ENCODE results near the gene NRXN2. TPM values are rescaled to one million over a fixed set of nuclear protein-coding genes. Genes with fewer than 3 reads are reported as not detected.

Gene NRXN2
- total RNA-seq, 2 experiments from 2014 or later = 0.24 to 0.35 TPM

GRCh38 chr11:64747961-64748665, 25.1 kb upstream of the NRXN2 start:
- Mint-ChIP-seq H3K9me3 (no peaks in the 10 kb centered on the region), H3K27ac (peak overlapping the region; percentile 39), H3K27me3 (ENCODE audit: low read depth) (peaks cover 6% of the 10 kb centered on the region), H3K4me3 (no peak overlapping the region), H3K4me1 (ENCODE audit: low read depth) (peaks cover 36% of the 10 kb centered on the region), H3K36me3 (ENCODE audit: low read depth) (peaks cover 6% of the 10 kb centered on the region)
- CTCF ChIA-PET = interaction anchor here (0.8 to 1.0 kb wide), 2 partner anchors 9 to 30 kb away, joined by 3 to 4 read pairs; partner anchors contain the start of gene SF1
- no peak for DNase-seq
- intact Hi-C loops (cut with micrococcal nuclease) = loop anchor here (5.0 kb wide), 1 partner anchor 109 kb away; no protein-coding TSS in a partner anchor

DNA sequence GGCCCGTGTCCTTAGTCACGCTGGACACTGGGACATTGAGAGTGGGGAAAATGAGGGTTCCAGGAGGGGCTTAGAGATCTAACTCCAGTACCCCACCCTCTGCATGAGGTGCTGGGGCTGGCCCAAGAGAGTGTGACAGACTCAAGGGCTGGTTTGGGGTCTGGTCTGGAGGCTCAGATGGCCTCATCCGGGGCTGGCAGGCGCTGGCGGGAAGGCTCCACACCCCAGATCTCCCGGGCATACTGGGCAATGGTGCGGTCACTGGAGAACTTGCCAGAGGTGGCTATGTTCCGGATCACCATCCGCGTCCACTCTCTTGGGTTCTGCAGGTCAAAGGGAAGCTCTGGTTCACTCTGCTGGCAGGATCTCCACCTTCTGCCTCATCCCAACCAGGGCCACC, 23.5 kb upstream of the NRXN2 start:
- intact Hi-C loops (cut with micrococcal nuclease) = loop anchor here (5.0 kb wide), 1 partner anchor 111 kb away; no protein-coding TSS in a partner anchor
- no peak overlapping the region for H3K4me3 Mint-ChIP-seq
- CTCF ChIA-PET = interaction anchor here (0.6 kb wide), 1 partner anchor 37 kb away, joined by 3 read pairs; no protein-coding TSS in a partner anchor

GRCh38 chr11:64745521-64746328, 22.7 kb upstream of the NRXN2 start:
- peaks cover 34% of the 10 kb centered on the region for H3K4me1 Mint-ChIP-seq (ENCODE audit: low read depth)
- peak overlapping the region; percentile 71 for H3K27ac Mint-ChIP-seq
- peaks cover 6% of the 10 kb centered on the region for H3K27me3 Mint-ChIP-seq (ENCODE audit: low read depth)
- CTCF ChIA-PET = interaction anchor here (0.6 to 4.2 kb wide), 3 partner anchors 9 to 21 kb away, joined by 3 to 17 read pairs (median 4); no protein-coding TSS in a partner anchor
- DNase-seq = peak; percentile 53
- peak overlapping the region; percentile 79 for H3K4me3 Mint-ChIP-seq
- H3K36me3 Mint-ChIP-seq (ENCODE audit: low read depth) = peaks cover 2% of the 10 kb centered on the region
- no peaks in the 10 kb centered on the region for H3K9me3 Mint-ChIP-seq
- intact Hi-C loops (cut with micrococcal nuclease) = loop anchor here (5.0 kb wide), 1 partner anchor 112 kb away; no protein-coding TSS in a partner anchor

More for the DNA sequence above, 23.5 kb upstream of the NRXN2 start:
- DNase-seq = no peak
- Mint-ChIP-seq H3K27ac (no peak overlapping the region), H3K36me3 (ENCODE audit: low read depth) (peaks cover 2% of the 10 kb centered on the region), H3K9me3 (no peaks in the 10 kb centered on the region), H3K27me3 (ENCODE audit: low read depth) (peaks cover 6% of the 10 kb centered on the region), H3K4me1 (ENCODE audit: low read depth) (peaks cover 36% of the 10 kb centered on the region)

DNA sequence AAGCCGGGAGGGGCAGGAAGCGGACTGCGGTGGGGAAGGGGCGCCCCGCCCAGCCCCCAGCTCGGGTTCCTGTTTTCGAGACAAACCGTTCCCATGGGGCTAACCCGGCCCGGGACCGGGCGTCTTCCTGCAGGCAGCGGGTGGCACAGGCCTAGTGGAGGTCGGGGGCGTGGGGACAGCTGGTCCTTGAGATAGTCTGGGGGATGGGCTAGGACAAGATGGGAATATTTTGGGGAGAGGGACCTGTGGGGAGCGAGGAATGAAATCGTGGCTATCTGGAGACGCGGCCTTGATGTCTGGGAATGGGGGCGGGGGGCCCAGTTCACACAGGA, 22.2 kb upstream of the NRXN2 start:
- intact Hi-C loops (cut with micrococcal nuclease) = loop anchor here (5.0 kb wide), 1 partner anchor 112 kb away; no protein-coding TSS in a partner anchor
- peak overlapping the region; percentile 79 for H3K4me3 Mint-ChIP-seq
- CTCF ChIA-PET = interaction anchor here (0.6 to 4.2 kb wide), 4 partner anchors 9 to 56 kb away, joined by 3 to 26 read pairs (median 10); no protein-coding TSS in a partner anchor

DNA sequence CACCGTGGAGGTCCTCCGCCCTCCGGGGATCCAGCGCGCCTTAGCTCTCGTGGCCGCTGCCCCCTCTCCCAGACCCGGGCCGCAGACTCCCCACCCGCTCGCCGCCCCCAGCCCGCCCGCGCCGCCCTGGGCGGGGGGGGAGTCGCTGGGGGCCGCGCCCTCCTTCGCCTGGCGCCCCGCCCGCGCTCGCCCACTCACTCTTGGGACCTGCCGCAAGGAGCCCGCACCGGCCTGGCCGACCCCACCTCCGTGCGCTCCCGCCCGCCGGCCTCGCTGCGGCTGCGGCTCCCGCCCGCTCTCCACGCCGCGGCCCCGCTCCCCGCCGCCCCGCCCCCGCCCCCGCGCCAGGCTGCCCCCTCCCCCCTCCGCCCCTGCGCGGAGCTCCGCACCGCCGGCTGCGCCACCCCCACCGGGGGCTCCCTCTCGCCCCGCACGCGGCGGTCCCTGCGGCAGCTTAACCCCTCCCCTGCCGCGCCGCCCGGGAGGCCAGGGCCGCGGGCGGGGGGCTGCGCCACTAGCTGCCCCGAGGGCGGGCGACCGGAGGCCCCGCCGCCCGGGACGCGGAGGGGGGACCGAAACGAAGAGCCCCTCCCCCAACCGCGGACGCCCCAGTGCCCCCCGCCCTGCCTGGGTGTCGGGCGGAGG, 21.7 kb upstream of the NRXN2 start:
- no peak overlapping the region for H3K27ac Mint-ChIP-seq
- H3K27me3 Mint-ChIP-seq (ENCODE audit: low read depth) = peaks cover 6% of the 10 kb centered on the region
- H3K4me1 Mint-ChIP-seq (ENCODE audit: low read depth) = peaks cover 26% of the 10 kb centered on the region
- CTCF ChIA-PET = interaction anchor here (0.9 to 4.2 kb wide), 11 partner anchors 11 to 295 kb away, joined by 3 to 26 read pairs (median 6); partner anchors contain the start of gene PYGM
- DNase-seq = no peak
- H3K9me3 Mint-ChIP-seq = no peaks in the 10 kb centered on the region
- no peaks in the 10 kb centered on the region for H3K36me3 Mint-ChIP-seq (ENCODE audit: low read depth)
- H3K4me3 Mint-ChIP-seq = peak overlapping the region; percentile 79
- intact Hi-C loops (cut with micrococcal nuclease) = loop anchor here (5.0 kb wide), 1 partner anchor 113 kb away; no protein-coding TSS in a partner anchor

More for the DNA sequence above, 22.2 kb upstream of the NRXN2 start:
- DNase-seq = peak; percentile 81
- Mint-ChIP-seq H3K36me3 (ENCODE audit: low read depth) (no peaks in the 10 kb centered on the region), H3K27ac (peak overlapping the region; percentile 71), H3K27me3 (ENCODE audit: low read depth) (peaks cover 6% of the 10 kb centered on the region), H3K9me3 (no peaks in the 10 kb centered on the region), H3K4me1 (ENCODE audit: low read depth) (peaks cover 28% of the 10 kb centered on the region)

- no peaks in the 10 kb centered on the region for H3K9me3 Mint-ChIP-seq
- H3K27me3 Mint-ChIP-seq (ENCODE audit: low read depth) = peaks cover 6% of the 10 kb centered on the region
- H3K4me3 Mint-ChIP-seq = peak within 1 kb of the TSS; percentile 72
- peak within 1 kb of the TSS; percentile 6 for H3K27ac Mint-ChIP-seq
- peak; percentile 89 for DNase-seq
- H3K36me3 Mint-ChIP-seq (ENCODE audit: low read depth) = no peaks in the 10 kb centered on the region
- CTCF ChIA-PET = interaction anchor here (0.5 to 4.2 kb wide), 16 partner anchors 10 to 294 kb away, joined by 3 to 26 read pairs (median 4); partner anchors contain the start of gene PYGM
- intact Hi-C loops (cut with micrococcal nuclease) = loop anchor here (1.0 to 2.0 kb wide), 4 partner anchors 20 to 67 kb away; partner anchors contain the start of genes MEN1 and SF1
- H3K4me1 Mint-ChIP-seq (ENCODE audit: low read depth) = peaks cover 26% of the 10 kb centered on the region
Measured at GRCh38 chr11:64743591-64744543, 20.9 kb upstream of the NRXN2 start, which contains the start of gene RASGRP2. Gene RASGRP2, minus strand, starts transcription at chr11:64744142. Its CDS starts 1,276 bp downstream, at chr11:64742866.

- intact Hi-C loops (cut with micrococcal nuclease) = loop anchor here (1.0 to 2.0 kb wide), 6 partner anchors 20 to 68 kb away; partner anchors contain the start of genes MEN1, NRXN2 and SF1
- CTCF ChIA-PET = interaction anchor here (0.8 to 4.2 kb wide), 11 partner anchors 9 to 82 kb away, joined by 3 to 26 read pairs (median 6); partner anchors contain the start of gene PYGM
- Mint-ChIP-seq H3K36me3 (ENCODE audit: low read depth) (no peaks in the 10 kb centered on the region), H3K27ac (no peak overlapping the region), H3K9me3 (no peaks in the 10 kb centered on the region), H3K4me1 (ENCODE audit: low read depth) (peaks cover 26% of the 10 kb centered on the region), H3K4me3 (no peak overlapping the region), H3K27me3 (ENCODE audit: low read depth) (peaks cover 6% of the 10 kb centered on the region)
- peak; percentile 77 for DNase-seq
Measured at GRCh38 chr11:64742889-64743590, 20.0 kb upstream of the NRXN2 start.

DNA sequence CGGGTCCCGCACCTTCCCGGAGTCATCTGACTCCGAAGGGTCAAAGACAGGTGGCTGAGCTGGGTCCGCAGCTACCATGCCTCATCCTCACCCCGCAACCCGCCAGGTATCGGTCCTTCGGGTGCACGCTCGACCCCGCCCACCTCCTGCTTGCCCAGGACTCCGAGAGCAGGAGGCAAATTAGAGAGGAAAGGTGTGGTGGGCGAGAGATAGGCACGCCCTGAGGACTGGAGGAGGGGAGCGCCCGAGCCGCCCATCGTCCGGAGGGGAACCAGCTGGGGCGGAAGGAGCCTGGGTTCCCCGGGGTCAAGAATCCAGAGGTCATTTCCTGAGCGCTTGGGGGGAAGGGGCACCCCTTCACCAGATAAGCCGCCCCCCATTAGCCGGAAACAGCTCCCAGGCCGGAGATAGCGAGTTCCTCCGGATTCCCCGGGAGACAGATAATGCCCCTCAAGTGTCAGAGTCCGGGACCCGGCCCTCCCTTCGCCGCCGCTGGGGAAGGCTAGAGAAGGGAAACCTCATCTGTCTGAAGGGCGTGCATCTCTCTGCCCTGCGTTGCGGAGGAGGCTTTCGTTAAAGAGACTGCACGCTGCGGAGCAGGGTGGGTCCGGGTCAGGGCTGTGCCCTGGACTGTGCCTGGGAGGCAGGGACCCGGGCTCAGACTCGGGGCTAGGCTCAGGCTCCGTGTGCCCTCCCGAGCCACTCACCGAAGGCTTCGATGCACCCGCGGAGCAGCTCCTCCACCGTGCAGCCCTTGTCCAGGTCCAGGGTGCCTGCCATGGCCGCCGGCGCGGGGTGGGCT, 19.3 kb upstream of the NRXN2 start:
- H3K4me3 Mint-ChIP-seq = peak overlapping the region; percentile 62
- H3K4me1 Mint-ChIP-seq (ENCODE audit: low read depth) = peaks cover 26% of the 10 kb centered on the region
- no peaks in the 10 kb centered on the region for H3K36me3 Mint-ChIP-seq (ENCODE audit: low read depth)
- DNase-seq = peak; percentile 53
- H3K27ac Mint-ChIP-seq = no peak overlapping the region
- H3K9me3 Mint-ChIP-seq = no peaks in the 10 kb centered on the region
- intact Hi-C loops (cut with micrococcal nuclease) = loop anchor here (1.0 to 2.0 kb wide), 4 partner anchors 19 to 69 kb away; partner anchors contain the start of genes MEN1, NRXN2 and SF1
- CTCF ChIA-PET = interaction anchor here (0.8 to 4.2 kb wide), 8 partner anchors 9 to 55 kb away, joined by 3 to 26 read pairs (median 6); no protein-coding TSS in a partner anchor
- H3K27me3 Mint-ChIP-seq (ENCODE audit: low read depth) = peaks cover 6% of the 10 kb centered on the region

DNA sequence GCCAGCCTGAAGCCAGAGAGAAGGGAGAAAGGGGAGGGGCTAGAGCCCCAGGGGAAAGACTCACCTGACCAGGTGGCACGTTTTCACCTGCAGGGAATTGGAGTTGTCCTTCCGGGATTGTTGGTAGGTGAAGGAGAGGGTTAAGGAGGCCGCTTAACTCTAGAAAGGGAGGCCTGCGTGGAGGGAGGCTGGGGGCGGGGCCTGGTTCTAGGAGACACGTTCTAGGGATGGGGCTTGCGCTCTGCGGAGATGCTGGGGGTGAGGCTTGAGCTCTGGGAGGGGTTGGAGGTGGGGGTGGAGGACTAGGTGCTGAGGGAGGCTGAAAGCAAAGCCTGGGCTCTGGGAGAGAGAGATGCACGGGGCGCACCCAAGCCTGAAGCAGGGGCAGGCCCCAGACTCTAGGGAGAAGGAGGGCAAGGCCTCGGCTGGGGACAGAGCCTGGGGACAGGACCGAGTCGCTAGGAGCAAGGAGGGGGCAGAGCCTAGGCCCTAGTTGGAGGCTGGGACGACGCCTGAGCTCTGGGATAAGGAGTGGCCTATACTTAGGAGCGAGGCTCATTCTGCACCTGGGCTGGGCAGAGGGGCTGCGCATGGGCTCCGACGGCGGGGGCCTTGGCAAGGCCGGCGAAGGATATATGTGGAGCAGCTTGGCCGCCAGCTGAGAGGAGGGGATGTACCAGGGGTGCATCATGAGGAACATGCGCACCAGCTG, 18.5 kb upstream of the NRXN2 start:
- H3K4me3 Mint-ChIP-seq = peak overlapping the region; percentile 62
- no peaks in the 10 kb centered on the region for H3K9me3 Mint-ChIP-seq
- CTCF ChIA-PET = interaction anchor here (1.5 to 4.2 kb wide), 6 partner anchors 8 to 53 kb away, joined by 3 to 26 read pairs (median 9); no protein-coding TSS in a partner anchor
- no peak for DNase-seq
- H3K36me3 Mint-ChIP-seq (ENCODE audit: low read depth) = no peaks in the 10 kb centered on the region
- no peak overlapping the region for H3K27ac Mint-ChIP-seq
- peaks cover 6% of the 10 kb centered on the region for H3K27me3 Mint-ChIP-seq (ENCODE audit: low read depth)
- peaks cover 26% of the 10 kb centered on the region for H3K4me1 Mint-ChIP-seq (ENCODE audit: low read depth)
- intact Hi-C loops (cut with micrococcal nuclease) = loop anchor here (1.0 to 2.0 kb wide), 4 partner anchors 18 to 69 kb away; partner anchors contain the start of genes MEN1, NRXN2 and SF1
